Duodenal mucosa (tissue), 2 donors: ENCODE data around the gene RMND5A.

Experiments used
- H3K27ac ChIP-seq: one replicate; pipeline ENCODE4 v1.7.0; 2013; ENCODE audit warnings: low read depth, low read length
- H3K27me3 ChIP-seq, 2 donors: one replicate each; pipeline ENCODE4 v1.7.0; 2013; ENCODE audit warnings: low read length in 2 of 2, control low read depth in 1 of 2; ENCODE audit not compliant: insufficient read depth in 2 of 2, control insufficient read depth in 1 of 2
- H3K36me3 ChIP-seq, 2 donors: one replicate each; pipeline ENCODE4 v1.7.0; 2013; ENCODE audit warnings: low read length in 2 of 2, control low read depth in 1 of 2; ENCODE audit not compliant: insufficient read depth in 2 of 2, control insufficient read depth in 1 of 2
- H3K4me1 ChIP-seq, 2 donors: one replicate each; pipeline ENCODE4 v1.7.0; 2013; ENCODE audit warnings: low read length in 2 of 2, control low read depth in 1 of 2; ENCODE audit not compliant: insufficient read depth in 2 of 2, control insufficient read depth in 1 of 2
- H3K4me3 ChIP-seq, 2 donors: one replicate each; pipeline ENCODE4 v1.7.0; 2013; ENCODE audit warnings: low read length in 2 of 2, low read depth in 1 of 2
- H3K9ac ChIP-seq, 2 donors: one replicate each; pipeline ENCODE4 v1.7.0; 2013; ENCODE audit warnings: low read length in 2 of 2, low read depth in 1 of 2
- H3K9me3 ChIP-seq, 2 donors: one replicate each; pipeline ENCODE4 v1.7.0; 2013; ENCODE audit warnings: low read length in 2 of 2, control low read depth in 1 of 2; ENCODE audit not compliant: control insufficient read depth in 1 of 2

RMND5A gene

GRCh38 chr2:86760371-86760770 is 40.3 kb downstream of the RMND5A start:
- no peak overlapping the region for H3K4me3 ChIP-seq
- no peak overlapping the region for H3K9ac ChIP-seq
- peaks cover 2 to 22% of the 10 kb centered on the region in 2 donors for H3K36me3 ChIP-seq
- peaks cover 0 to 7% of the 10 kb centered on the region in 2 donors for H3K4me1 ChIP-seq
- no peaks in the 10 kb centered on the region for H3K27me3 ChIP-seq
- no peaks in the 10 kb centered on the region for H3K9me3 ChIP-seq
- H3K27ac ChIP-seq: no peak overlapping the region

- H3K36me3 ChIP-seq: peaks cover 18 to 23% of the 10 kb centered on the region in 2 donors
- no peak overlapping the region for H3K4me3 ChIP-seq
- H3K4me1 ChIP-seq: peaks cover 0 to 7% of the 10 kb centered on the region in 2 donors
- no peaks in the 10 kb centered on the region for H3K27me3 ChIP-seq
- no peak overlapping the region for H3K27ac ChIP-seq
- no peaks in the 10 kb centered on the region for H3K9me3 ChIP-seq
- H3K9ac ChIP-seq: no peak overlapping the region
Measured at GRCh38 chr2:86764661-86765309, 44.7 kb downstream of the RMND5A start.

- H3K9me3 ChIP-seq: no peaks in the 10 kb centered on the region
- peaks cover 23 to 26% of the 10 kb centered on the region in 2 donors for H3K36me3 ChIP-seq
- no peaks in the 10 kb centered on the region for H3K27me3 ChIP-seq
- no peak overlapping the region for H3K27ac ChIP-seq
- no peak overlapping the region for H3K9ac ChIP-seq
- H3K4me1 ChIP-seq: peaks cover 0 to 7% of the 10 kb centered on the region in 2 donors
- H3K4me3 ChIP-seq: no peak overlapping the region
Measured at GRCh38 chr2:86765310-86765695, 45.2 kb downstream of the RMND5A start.

- Histone ChIP-seq H3K36me3 (peaks cover 32 to 48% of the 10 kb centered on the region in 2 donors), H3K4me3 (no peak overlapping the region), H3K27me3 (no peaks in the 10 kb centered on the region), H3K9me3 (no peaks in the 10 kb centered on the region), H3K27ac (no peak overlapping the region), H3K4me1 (peaks cover 0 to 7% of the 10 kb centered on the region in 2 donors), H3K9ac (no peak overlapping the region)
Measured at GRCh38 chr2:86768189-86768949, 48.3 kb downstream of the RMND5A start.

- H3K4me3 ChIP-seq: no peak overlapping the region
- H3K27ac ChIP-seq: no peak overlapping the region
- H3K36me3 ChIP-seq: peaks cover 33 to 61% of the 10 kb centered on the region in 2 donors
- H3K27me3 ChIP-seq: no peaks in the 10 kb centered on the region
- H3K9me3 ChIP-seq: no peaks in the 10 kb centered on the region
- no peaks in the 10 kb centered on the region for H3K4me1 ChIP-seq
- H3K9ac ChIP-seq: no peak overlapping the region
Measured at GRCh38 chr2:86769838-86770237, 49.7 kb downstream of the RMND5A start.

GRCh38 chr2:86770816-86771301 is 50.8 kb downstream of the RMND5A start:
- H3K36me3 ChIP-seq: peaks cover 28 to 62% of the 10 kb centered on the region in 2 donors
- no peak overlapping the region for H3K4me3 ChIP-seq
- no peaks in the 10 kb centered on the region for H3K9me3 ChIP-seq
- no peaks in the 10 kb centered on the region for H3K27me3 ChIP-seq
- H3K4me1 ChIP-seq: no peaks in the 10 kb centered on the region
- no peak overlapping the region for H3K9ac ChIP-seq
- H3K27ac ChIP-seq: no peak overlapping the region

- Histone ChIP-seq H3K27me3 (no peaks in the 10 kb centered on the region), H3K27ac (no peak overlapping the region), H3K36me3 (peaks cover 29 to 67% of the 10 kb centered on the region in 2 donors), H3K9ac (no peak overlapping the region), H3K9me3 (no peaks in the 10 kb centered on the region), H3K4me3 (no peak overlapping the region), H3K4me1 (no peaks in the 10 kb centered on the region)
Measured at GRCh38 chr2:86772611-86773010, 52.5 kb downstream of the RMND5A start.

GRCh38 chr2:86774862-86775261 is 54.8 kb downstream of the RMND5A start:
- H3K36me3 ChIP-seq: peaks cover 21 to 60% of the 10 kb centered on the region in 2 donors
- H3K27ac ChIP-seq: no peak overlapping the region
- no peaks in the 10 kb centered on the region for H3K4me1 ChIP-seq
- no peak overlapping the region for H3K9ac ChIP-seq
- H3K27me3 ChIP-seq: no peaks in the 10 kb centered on the region
- no peak overlapping the region for H3K4me3 ChIP-seq
- no peaks in the 10 kb centered on the region for H3K9me3 ChIP-seq

- Histone ChIP-seq H3K9me3 (no peaks in the 10 kb centered on the region), H3K36me3 (peaks cover 16 to 56% of the 10 kb centered on the region in 2 donors), H3K27me3 (no peaks in the 10 kb centered on the region)
Measured at GRCh38 chr2:86775338-86775737, 55.2 kb downstream of the RMND5A start.

GRCh38 chr2:86776532-86776931 is 56.4 kb downstream of the RMND5A start:
- Histone ChIP-seq H3K36me3 (peaks cover 8 to 46% of the 10 kb centered on the region in 2 donors), H3K4me3 (no peak overlapping the region), H3K4me1 (no peaks in the 10 kb centered on the region), H3K27me3 (peaks cover 0 to 3% of the 10 kb centered on the region in 2 donors), H3K9me3 (no peaks in the 10 kb centered on the region), H3K27ac (no peak overlapping the region), H3K9ac (no peak overlapping the region)

More at GRCh38 chr2:86775338-86775737, 55.2 kb downstream of the RMND5A start:
- Histone ChIP-seq H3K4me1 (no peaks in the 10 kb centered on the region), H3K4me3 (no peak overlapping the region), H3K9ac (no peak overlapping the region), H3K27ac (no peak overlapping the region)
